HG03135 (cell line): ENCODE measurements around the gene TSPAN3.
A peak's percentile ranks its signal among the peaks of the same experiment; 100 is the strongest.

Experiments used
- ATAC-seq: cut with Tn5 transposase; IDR thresholded peaks from one replicate; pipeline ENCODE4 v1.9.1; 2021; ENCODE audit warnings: mild to moderate bottlenecking, moderate library complexity; ENCODE audit not compliant: unreplicated experiment

Gene TSPAN3

DNA sequence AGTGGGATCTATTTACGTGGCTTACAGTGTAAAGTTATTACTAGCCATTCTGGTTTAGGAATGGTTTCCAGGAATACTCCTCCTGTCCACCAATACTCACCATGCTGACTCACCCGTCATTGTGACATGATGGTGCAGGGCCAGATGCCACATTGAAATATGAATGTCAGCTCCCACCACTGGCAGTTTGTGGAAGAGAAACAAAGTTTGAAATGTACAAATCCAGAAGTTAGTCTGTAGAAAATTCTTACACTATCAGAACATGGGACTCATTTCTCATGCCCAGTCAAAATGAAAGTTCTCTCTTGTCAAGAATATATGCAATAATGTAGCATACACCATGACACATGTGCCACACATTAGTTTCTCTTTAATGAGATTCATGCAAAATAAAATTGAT is 14.4 kb upstream of the TSPAN3 start:
- no peak for ATAC-seq

- ATAC-seq: no peak
Measured at GRCh38 chr15:77084436-77084835, 13.5 kb upstream of the TSPAN3 start.

- ATAC-seq: peak; percentile 78
Measured at GRCh38 chr15:77083381-77084160, 12.7 kb upstream of the TSPAN3 start.

- no peak for ATAC-seq
Measured at GRCh38 chr15:77081971-77082370, 11.1 kb upstream of the TSPAN3 start.

GRCh38 chr15:77076323-77076915 is 5.5 kb upstream of the TSPAN3 start:
- ATAC-seq: no peak

- no peak for ATAC-seq
Measured at GRCh38 chr15:77075528-77075927, 4.6 kb upstream of the TSPAN3 start.

GRCh38 chr15:77074350-77074749 is 3.4 kb upstream of the TSPAN3 start:
- no peak for ATAC-seq

GRCh38 chr15:77071305-77072223 is 655 bp upstream of the TSPAN3 start:
- ATAC-seq: no peak

DNA sequence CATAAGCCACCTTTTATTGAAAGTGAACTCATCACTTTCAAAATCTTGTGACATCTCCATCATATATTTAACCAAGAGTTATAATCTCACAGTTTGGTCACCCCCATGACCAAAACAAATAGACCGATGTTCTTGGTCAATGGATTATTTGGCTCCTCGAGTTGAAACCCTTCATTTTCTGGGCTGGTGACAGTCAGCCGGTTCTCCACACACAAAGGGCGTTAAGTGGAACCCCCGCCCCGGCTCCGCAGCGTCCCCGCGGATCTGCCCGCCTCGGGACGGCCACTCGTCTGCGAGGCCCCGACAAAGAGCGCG is 772 bp downstream of the TSPAN3 start:
- ATAC-seq: no peak

DNA sequence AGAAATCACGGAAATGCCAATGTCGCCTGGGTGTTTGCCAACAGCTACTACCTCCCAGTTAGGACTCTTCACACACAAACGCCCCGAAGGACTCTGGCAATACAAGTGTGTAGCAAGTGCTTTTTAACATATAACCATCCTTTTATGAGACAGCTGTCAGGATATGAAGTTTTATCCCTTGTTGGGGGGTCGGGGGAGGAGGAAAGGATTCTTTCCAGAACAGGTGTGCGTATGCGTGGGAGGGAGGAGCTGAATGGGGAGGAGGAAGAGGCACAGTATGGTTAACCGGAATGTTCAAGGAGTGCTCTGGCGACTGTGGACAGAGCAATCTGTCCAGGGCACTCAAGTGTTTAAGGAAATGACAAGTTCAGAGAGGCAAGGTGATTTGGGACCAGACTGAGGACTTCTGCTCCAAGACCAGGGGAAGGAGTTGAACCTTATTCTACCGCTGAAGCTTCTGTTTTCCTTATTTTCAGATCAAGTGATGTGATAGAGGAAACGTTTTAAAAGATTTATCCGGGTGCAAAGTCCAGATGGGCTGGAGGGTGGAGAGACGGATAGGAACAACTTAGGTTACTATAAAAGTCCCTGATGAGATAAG is 1.3 kb downstream of the TSPAN3 start:
- no peak for ATAC-seq

- no peak for ATAC-seq
Measured at GRCh38 chr15:77068633-77069032, 2.3 kb downstream of the TSPAN3 start.

- ATAC-seq: no peak
Measured at GRCh38 chr15:77067691-77068367, 3.1 kb downstream of the TSPAN3 start.

- ATAC-seq: no peak
Measured at GRCh38 chr15:77066971-77067690, 3.8 kb downstream of the TSPAN3 start.

GRCh38 chr15:77064539-77065308 is 6.2 kb downstream of the TSPAN3 start:
- ATAC-seq: no peak

DNA sequence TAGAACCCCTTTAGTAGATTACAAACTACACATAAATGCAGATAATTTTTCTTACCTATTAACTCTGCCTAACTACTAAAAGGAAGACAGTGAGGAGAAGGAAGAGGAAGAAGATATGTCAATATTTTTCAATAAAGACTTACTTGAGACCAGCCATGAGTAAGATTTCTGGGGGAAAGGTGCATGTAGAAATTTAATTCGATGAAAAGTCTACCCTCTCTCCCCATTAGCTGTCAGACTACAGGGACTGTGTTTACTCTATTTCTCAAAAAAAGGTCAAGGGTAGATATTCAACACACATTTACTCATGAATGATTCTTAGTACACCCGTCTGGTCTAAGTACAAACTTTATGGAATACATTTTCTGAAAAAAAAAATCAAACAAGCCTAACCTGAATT is 6.8 kb downstream of the TSPAN3 start:
- ATAC-seq: no peak

GRCh38 chr15:77063249-77063648 is 7.7 kb downstream of the TSPAN3 start:
- ATAC-seq: no peak

DNA sequence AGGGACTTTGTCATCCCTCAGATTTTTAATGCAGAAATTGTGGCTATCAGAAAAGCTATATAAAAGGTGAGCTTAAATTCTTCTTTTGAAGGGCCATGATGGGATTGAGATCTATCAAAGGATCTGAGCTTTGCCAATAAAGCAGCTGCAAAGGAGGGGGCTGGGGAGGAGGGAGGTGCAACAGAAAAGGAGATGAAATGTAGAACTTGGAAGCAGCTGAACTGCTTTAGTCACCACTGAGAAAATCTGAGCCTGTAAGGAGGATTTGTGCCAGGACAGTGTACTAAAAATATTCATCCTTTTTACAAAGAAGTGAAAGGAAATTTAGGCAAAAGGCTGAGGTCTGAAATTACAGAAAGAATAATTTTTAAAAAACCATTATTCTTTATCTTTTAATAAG is 10.4 kb downstream of the TSPAN3 start:
- no peak for ATAC-seq

GRCh38 chr15:77059786-77060361 is 11.0 kb downstream of the TSPAN3 start:
- peak; percentile 52 for ATAC-seq

- no peak for ATAC-seq
Measured at GRCh38 chr15:77058468-77058867, 12.4 kb downstream of the TSPAN3 start.
